ENCODE data around the gene HMGCLL1. TPM values are rescaled to one million over a fixed set of nuclear protein-coding genes. Genes with fewer than 3 reads are reported as not detected.

The HMGCLL1 gene
- total RNA-seq, result not detected in 2 replicates

DNA sequence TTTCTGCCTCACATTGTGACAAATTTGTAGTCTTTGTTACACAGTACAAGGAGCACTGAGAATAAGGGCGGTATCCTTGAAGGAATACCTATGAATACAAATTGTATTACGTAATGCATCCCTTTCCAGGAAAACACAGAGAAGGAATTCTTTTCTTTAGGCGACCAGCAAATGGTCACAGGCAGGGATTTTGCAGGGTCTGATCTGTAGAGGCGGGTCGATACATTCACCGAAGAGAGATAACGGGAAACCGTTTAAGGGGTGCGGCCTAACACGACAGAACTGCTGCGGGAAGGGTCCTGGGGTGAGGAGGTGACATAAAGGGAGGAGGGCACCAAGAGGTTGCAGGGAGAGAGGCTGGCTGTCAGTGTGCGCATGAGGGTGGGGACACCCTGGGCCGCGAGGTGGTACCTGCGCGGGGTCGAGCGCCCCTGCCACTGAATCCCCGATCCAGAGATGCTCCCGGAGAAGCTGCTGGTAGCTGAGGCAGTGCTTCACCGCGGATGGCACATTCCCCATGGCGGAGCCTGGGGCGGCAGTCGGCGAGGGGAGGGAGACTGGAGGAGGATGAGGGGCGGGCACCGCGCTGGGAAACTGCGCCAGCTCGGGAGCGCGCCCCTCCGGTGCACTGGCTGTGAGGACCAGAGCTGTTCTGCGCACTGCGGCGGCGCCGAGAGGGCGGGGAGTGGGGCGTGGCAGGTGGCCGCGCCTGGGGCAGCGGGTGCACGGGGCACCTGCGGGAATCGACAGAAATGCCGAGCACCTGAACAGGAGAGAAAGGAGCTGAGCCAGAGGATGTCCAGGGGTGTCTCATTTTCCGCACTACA lies at the start of gene HMGCLL1:
Gene HMGCLL1, minus strand, starts transcription at position 656 of the 827 bp plus-strand sequence. Its CDS starts 137 bp downstream, at position 519.

Data from placental epithelial cell (primary cell).